HG03521 (cell line): ENCODE measurements around the gene STK26.
A peak's percentile ranks its signal among the peaks of the same experiment; 100 is the strongest.
"Not testable (repeated sequence)": the region's sequence is repeated elsewhere in the genome, so short reads cannot be mapped to it uniquely, and the experiment has no call there.

Experiments
- ATAC-seq: cut with Tn5 transposase; IDR thresholded peaks from one replicate; pipeline ENCODE4 v1.9.1; 2021; ENCODE audit warnings: mild to moderate bottlenecking, moderate library complexity; ENCODE audit not compliant: unreplicated experiment

The STK26 gene

DNA sequence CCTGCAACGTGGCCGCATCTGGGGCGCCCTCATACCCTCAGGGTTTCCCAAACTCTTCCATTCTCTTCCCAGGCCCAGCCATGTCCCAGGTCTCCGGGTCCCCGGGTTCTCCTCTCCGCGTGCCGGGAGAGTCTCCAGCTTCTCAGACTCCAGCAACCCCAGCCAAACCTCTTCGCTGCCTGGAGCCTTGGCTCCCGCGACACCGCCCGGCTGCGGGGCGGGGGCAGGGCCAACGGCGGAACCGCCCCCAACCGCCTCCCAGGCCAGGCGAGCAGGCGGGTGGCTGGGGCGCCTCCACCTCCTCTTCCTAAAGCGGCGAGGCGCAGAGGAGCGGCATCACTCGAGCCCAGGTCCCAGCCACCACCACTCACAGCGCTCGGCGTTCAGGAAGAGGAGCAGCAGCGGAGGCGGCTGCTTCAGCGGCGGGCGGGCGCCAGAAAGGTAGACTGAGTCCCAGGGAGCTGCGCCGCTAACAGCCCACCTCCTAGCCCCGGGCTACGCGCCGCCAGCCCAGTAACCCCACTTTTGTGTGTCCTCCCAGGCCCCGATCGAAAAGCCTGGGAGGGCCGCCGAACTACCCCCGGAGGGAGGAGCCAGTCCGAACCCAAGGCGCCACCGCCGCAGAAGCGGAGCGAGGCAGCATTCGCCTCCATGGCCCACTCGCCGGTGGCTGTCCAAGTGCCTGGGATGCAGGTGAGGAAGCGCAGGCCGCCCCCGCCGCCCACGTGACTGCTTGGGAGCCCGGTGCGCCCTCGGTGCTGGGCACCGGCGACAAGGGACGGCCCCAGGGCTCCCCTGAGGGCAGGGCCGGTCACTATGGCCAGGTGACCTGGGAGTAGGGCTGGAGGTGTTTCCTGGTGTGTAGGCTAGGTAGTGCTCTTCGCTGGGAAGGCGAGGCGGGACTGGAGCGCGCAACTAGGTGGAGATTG, at the start of gene STK26:
STK26 (plus strand) TSS at position 336 of the 929 bp plus-strand sequence; CDS start at position 652, 316 bp downstream.
- peak; percentile 73 for ATAC-seq

DNA sequence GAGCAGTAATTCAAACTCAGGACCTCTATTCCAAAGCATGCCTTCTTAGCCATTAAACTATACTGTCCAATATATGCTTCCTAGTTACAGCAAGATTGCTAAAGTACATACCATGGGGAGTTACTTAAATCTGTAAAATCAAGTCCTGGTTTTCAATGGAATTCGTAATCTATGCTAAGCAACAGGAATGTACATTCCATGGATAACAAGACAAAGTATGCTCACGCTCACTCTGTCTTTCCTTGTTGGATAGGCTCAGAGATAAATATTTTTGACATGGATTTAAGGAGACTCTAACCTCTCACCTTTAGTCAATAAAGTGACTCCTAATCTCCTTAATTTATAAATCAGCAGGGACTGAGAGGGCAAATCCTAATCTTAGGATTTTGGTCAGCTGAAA, 47.3 kb upstream of the STK26 start:
- ATAC-seq: no peak

GRCh38 chrX:131977619-131978018, 45.5 kb upstream of the STK26 start:
- no peak for ATAC-seq

DNA sequence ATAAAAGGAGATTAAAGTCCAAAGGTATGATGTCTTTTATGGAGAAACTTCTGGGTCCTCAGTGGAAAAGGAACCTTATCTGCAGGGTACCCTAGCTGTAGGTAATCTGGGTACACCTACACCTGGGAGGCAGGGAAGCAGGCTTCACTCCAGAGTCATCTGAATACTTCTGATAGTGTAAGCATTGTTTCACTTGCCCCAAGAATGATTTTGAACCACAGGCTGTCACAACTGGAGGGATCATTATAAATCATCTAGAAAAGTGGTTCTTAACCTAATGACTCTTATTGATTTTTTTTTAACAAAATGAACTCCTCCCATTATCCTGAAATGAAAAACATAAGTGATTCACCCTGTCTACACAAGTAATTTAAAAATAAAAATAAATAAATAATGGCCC, 44.0 kb upstream of the STK26 start:
- ATAC-seq: no peak

GRCh38 chrX:131985526-131986049, 37.5 kb upstream of the STK26 start:
- ATAC-seq: no peak

DNA sequence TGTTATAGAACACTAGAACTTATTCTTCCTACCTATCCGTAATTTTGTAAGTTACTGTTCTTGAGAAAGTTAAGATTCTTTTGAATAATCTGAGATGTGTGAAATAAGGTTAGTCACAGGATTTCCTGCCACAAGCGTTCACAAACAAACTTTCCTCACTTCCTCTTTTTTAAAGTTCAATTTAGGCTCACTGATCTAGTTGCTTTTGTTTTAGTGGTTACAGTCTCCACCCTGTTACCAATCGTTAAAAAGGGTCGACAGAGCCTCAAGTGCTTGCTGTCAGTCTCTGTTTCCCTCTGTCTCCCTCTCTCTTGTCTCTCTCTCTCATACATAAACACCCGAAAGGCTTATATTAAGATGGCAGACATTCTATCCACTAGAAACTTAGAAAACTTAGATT, 35.9 kb upstream of the STK26 start:
- ATAC-seq: peak; percentile 99

- no peak for ATAC-seq
These were observed 34.9 kb upstream of the STK26 start for GRCh38 chrX:131988236-131988635.

GRCh38 chrX:132001127-132001526, 22.0 kb upstream of the STK26 start:
- ATAC-seq: no peak

GRCh38 chrX:132004728-132005127, 18.4 kb upstream of the STK26 start:
- no peak for ATAC-seq

- ATAC-seq: no peak
These were observed 13.8 kb upstream of the STK26 start for GRCh38 chrX:132009350-132009749.

DNA sequence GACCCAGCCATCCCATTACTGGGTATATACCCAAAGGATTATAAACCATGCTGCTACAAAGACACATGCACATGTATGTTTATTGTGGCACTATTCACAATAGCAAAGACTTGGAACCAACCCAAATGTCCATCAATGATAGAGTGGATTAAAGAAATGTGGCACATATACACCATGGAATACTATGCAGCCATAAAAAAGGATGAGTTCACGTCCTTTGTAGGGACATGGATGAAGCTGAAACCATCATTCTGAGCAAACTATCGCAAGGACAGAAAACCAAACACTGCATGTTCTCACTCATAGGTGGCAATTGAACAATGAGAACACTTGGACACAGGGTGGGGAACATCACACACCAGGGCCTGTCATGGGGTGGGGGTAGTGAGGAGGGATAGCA, 12.9 kb upstream of the STK26 start:
- ATAC-seq: not testable (repeated sequence)

DNA sequence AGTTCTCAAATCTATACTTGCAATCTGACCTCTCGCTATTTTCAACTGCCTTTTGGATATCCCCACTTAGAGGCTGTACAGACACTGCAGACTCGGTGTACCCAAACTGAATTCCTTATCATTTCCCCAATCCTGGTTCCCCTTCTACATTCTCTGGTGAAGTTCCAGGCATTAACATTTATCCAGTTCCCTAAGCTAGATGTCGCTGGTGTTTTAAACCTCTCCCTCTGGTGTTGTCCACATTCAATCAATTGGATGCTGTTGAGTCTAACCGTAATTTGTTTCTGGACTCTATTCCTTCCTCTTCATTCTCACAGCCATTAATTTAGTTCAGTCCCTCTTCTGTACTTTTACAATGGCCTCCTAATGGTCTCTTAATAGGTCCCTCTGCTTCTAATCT, 7.2 kb upstream of the STK26 start:
- no peak for ATAC-seq

GRCh38 chrX:132016628-132017430, 6.3 kb upstream of the STK26 start:
- no peak for ATAC-seq

DNA sequence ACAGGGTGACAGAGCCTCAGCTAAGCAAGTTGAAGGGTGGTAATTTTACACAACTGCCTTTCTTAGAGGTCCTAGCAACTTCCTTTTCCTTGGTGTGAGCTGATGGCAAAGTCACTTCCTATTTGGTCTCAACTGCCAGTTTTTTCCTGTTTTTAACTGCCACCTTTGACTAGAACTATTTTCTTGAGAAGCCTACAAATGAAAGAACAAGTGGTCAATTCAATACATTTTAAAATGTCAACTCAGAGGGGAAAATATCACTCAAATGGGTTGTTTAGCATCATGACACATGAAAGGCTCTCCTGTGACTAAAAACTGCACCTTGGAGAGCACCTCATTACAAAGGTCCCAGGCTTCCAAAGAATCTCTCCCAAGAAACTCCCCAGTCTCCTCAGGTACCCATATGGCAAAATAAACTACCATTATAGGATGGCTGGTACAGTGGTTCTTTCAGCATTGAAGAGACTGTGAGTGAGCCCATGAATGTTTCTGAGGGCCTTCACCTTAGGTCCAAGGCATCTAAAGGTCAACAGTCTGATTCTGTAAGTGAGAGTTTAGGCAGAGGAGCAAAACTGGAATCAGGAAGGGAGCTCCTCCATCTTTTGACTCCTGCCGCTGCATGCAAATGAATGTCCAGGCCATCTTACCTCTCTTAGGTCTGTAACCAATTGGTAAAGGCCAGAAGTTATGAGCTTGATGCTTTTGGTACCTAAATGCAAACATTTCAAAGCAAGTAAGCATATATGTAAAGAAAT, 5.5 kb upstream of the STK26 start:
- no peak for ATAC-seq

DNA sequence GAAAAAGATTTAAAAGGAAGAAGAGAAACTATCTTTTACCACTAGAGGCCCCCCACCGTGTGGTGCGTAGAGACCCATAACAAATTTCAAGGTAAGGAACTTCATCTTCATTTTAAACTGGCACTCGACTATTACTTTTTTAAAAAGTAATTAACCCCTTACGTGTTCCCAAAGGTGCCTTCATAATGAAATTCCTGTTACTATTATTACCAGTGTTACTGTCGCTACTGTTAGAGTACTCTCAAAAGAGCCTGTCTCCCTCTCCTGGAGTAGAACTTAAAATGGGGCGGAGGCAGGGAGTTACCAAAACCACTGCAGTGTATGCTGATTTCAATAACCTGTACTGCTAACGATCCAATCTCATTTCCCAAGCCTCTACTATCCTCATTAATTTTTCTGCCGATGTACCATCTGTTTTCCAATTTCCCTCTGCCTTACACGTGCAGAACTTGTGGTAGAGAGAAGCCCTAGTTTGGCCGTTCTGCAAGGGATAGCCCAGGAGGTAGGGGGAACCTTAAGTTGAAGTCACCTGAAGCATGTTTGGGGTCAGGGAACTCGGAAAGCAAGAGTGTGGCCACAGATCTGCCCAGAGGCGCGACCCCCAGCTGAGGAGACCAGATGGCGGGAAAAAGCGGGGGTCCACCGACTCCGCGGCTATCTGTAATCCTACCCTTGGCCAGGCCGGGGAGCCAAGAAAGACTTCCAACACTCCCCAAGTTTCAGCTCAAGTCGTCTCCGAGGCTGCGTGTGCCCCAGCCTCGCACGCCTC, 720 bp upstream of the STK26 start:
- peak; percentile 19 for ATAC-seq

DNA sequence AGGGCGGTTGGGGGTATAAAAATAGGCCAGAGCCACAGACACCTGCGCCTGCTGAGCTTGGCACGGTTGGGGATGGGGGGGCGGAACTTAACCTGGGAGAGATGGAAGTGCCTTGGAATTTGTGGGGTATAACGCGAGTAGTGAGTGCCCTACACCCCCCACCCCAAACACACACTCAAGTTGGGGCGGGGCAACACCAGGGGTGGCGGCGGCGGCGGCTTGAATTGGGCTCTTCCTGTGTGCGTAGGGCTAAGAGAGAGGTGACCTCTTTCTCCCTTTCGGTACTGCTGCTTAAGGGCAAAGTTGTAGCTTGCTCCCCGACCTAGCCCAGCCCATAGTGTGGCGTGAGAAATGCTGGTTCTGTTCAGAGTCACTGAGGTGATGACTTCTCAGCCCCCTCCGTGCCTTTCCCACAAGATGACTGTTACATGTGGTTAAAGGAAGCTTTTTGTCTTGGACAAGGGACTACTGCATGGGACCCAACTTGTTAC, 839 bp downstream of the STK26 start:
- ATAC-seq: peak; percentile 34

GRCh38 chrX:132025041-132025440, 1.9 kb downstream of the STK26 start:
- ATAC-seq: no peak

- ATAC-seq: no peak
These were observed 7.2 kb downstream of the STK26 start for GRCh38 chrX:132030264-132030663.

DNA sequence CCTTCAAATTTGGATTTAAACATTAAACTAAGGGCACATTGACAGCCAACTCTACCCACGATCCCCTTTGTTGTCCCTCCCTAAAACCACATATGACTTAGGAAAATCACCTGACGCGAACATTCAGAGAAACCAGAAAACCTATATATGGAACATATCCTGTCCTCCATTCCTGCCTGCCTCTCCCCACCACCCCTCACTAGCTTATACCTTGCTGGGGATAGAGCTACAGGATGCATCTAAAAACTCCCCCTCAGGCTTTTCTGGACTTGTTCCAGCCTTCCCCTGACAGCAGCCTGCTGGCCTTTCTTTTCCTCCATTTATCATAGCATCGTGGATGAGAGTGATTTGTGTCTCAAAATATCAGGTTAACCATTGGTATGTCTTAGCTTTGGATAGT, 8.8 kb downstream of the STK26 start:
- ATAC-seq: no peak

- peak; percentile 42 for ATAC-seq
These were observed 10.1 kb downstream of the STK26 start for GRCh38 chrX:132033166-132033565.
